ENCODE results near the gene RNF175. TPM values are rescaled to one million over a fixed set of nuclear protein-coding genes. Genes with fewer than 3 reads are reported as not detected.
A peak's percentile ranks its signal among the peaks of the same experiment; 100 is the strongest.

RNF175 gene
- total RNA-seq, 2 donors from 2014 or later, result not detected

GRCh38 chr4:153722036-153722435 is 37.8 kb downstream of the RNF175 start:
- no peak overlapping the region for H3K27ac Mint-ChIP-seq
- H3K4me3 Mint-ChIP-seq, result no peak overlapping the region
- H3K27me3 Mint-ChIP-seq, result peaks cover 14 to 18% of the 10 kb centered on the region in 2 donors
- H3K4me1 Mint-ChIP-seq (ENCODE audit: low read depth in 2 of 2), result no peaks in the 10 kb centered on the region
- ATAC-seq, result no peak
- no peaks in the 10 kb centered on the region for H3K9me3 Mint-ChIP-seq
- H3K36me3 Mint-ChIP-seq, result no peaks in the 10 kb centered on the region
- DNase-seq (ENCODE audit: low spot score), result no peak

- H3K4me3 Mint-ChIP-seq, result no peak overlapping the region
Observed at GRCh38 chr4:153713866-153714646, 45.8 kb downstream of the RNF175 start.

DNA sequence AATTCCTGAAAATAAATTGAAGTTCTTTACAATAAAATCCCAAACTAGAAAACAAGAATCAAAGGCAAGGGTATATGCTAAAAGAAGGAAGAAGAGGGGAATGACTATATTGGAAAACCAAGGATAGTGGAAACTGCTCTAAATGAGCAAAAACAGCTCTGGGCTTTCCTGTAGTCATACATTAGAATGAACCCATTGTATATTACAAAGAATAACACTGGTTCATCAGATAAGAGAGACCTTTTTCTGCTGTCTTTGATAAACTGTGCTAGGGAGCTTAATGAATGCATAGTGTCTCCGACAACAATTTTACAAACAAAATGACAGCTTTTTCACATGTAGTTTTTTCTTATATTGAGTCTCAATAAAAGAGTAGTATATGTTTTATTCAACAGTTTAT is 49.1 kb downstream of the RNF175 start:
- H3K4me1 Mint-ChIP-seq (ENCODE audit: low read depth in 2 of 2), result peaks cover 0 to 3% of the 10 kb centered on the region in 2 donors
- no peaks in the 10 kb centered on the region for H3K9me3 Mint-ChIP-seq
- H3K4me3 Mint-ChIP-seq, result no peak overlapping the region
- no peak for DNase-seq (ENCODE audit: low spot score)
- H3K36me3 Mint-ChIP-seq, result no peaks in the 10 kb centered on the region
- ATAC-seq, result no peak
- peaks cover 9 to 13% of the 10 kb centered on the region in 2 donors for H3K27me3 Mint-ChIP-seq
- no peak overlapping the region for H3K27ac Mint-ChIP-seq

More at GRCh38 chr4:153713866-153714646, 45.8 kb downstream of the RNF175 start:
- DNase-seq (ENCODE audit: low spot score) (no peak), ATAC-seq (no peak)
- H3K9me3 Mint-ChIP-seq, result no peaks in the 10 kb centered on the region
- no peaks in the 10 kb centered on the region for H3K4me1 Mint-ChIP-seq (ENCODE audit: low read depth in 2 of 2)
- no peaks in the 10 kb centered on the region for H3K36me3 Mint-ChIP-seq
- peaks cover 13 to 18% of the 10 kb centered on the region in 2 donors for H3K27me3 Mint-ChIP-seq
- no peak overlapping the region for H3K27ac Mint-ChIP-seq

- Mint-ChIP-seq H3K9me3 (no peaks in the 10 kb centered on the region), H3K4me3 (no peak overlapping the region), H3K27me3 (peaks cover 2 to 4% of the 10 kb centered on the region in 2 donors), H3K36me3 (no peaks in the 10 kb centered on the region), H3K27ac (no peak overlapping the region), H3K4me1 (ENCODE audit: low read depth in 2 of 2) (peaks cover 0 to 3% of the 10 kb centered on the region in 2 donors)
- ATAC-seq, result no peak
- DNase-seq (ENCODE audit: low spot score), result no peak
Observed at GRCh38 chr4:153706519-153706918, 53.3 kb downstream of the RNF175 start.

- Mint-ChIP-seq H3K27me3 (peaks cover 2 to 4% of the 10 kb centered on the region in 2 donors), H3K36me3 (no peaks in the 10 kb centered on the region), H3K9me3 (no peaks in the 10 kb centered on the region), H3K27ac (no peak overlapping the region), H3K4me1 (ENCODE audit: low read depth in 2 of 2) (peaks cover 0 to 3% of the 10 kb centered on the region in 2 donors), H3K4me3 (no peak overlapping the region)
- DNase-seq (ENCODE audit: low spot score), result no peak
- no peak for ATAC-seq
Observed at GRCh38 chr4:153705743-153706468, 53.9 kb downstream of the RNF175 start.

DNA sequence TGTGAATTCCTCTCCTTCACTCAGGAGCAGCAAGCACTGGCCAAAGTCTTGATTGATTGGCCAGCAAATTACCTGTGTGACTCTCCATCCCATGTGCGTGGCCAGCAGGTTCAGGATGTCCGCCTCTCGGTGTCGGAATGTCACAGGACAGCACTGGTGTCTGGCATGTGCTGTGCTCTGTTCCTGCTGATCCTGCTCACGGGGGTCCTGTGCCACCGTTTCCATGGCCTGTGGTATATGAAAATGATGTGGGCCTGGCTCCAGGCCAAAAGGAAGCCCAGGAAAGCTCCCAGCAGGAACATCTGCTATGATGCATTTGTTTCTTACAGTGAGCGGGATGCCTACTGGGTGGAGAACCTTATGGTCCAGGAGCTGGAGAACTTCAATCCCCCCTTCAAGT is 55.3 kb downstream of the RNF175 start:
- peaks cover 2 to 10% of the 10 kb centered on the region in 2 donors for H3K27me3 Mint-ChIP-seq

GRCh38 chr4:153684971-153685371 is 74.9 kb downstream of the RNF175 start:
- ATAC-seq, result peak in 1 of 2 donors; percentile 61
- no peak for DNase-seq (ENCODE audit: low spot score)
- peaks cover 19 to 30% of the 10 kb centered on the region in 2 donors for H3K27me3 Mint-ChIP-seq
- H3K27ac Mint-ChIP-seq, result peak overlapping the region in 1 of 2 donors; percentile 34
- peak overlapping the region; percentile 61 for H3K4me3 Mint-ChIP-seq
- peaks cover 3% of the 10 kb centered on the region for H3K9me3 Mint-ChIP-seq
- H3K4me1 Mint-ChIP-seq (ENCODE audit: low read depth in 2 of 2), result peaks cover 6 to 11% of the 10 kb centered on the region in 2 donors
- peaks cover 10% of the 10 kb centered on the region for H3K36me3 Mint-ChIP-seq

More for the DNA sequence above, 55.3 kb downstream of the RNF175 start:
- DNase-seq (ENCODE audit: low spot score), result no peak
- H3K4me1 Mint-ChIP-seq (ENCODE audit: low read depth in 2 of 2), result peaks cover 0 to 3% of the 10 kb centered on the region in 2 donors
- no peaks in the 10 kb centered on the region for H3K9me3 Mint-ChIP-seq
- H3K4me3 Mint-ChIP-seq, result no peak overlapping the region
- H3K27ac Mint-ChIP-seq, result no peak overlapping the region
- ATAC-seq, result no peak
- H3K36me3 Mint-ChIP-seq, result no peaks in the 10 kb centered on the region

GRCh38 chr4:153684182-153684970 is 75.4 kb downstream of the RNF175 start, which contains the start of gene TLR2:
Gene TLR2 (plus strand): TSS chr4:153684280. CDS start chr4:153702908, 18,628 bp downstream.
- Mint-ChIP-seq H3K36me3 (peaks cover 4% of the 10 kb centered on the region), H3K27ac (peak within 1 kb of the TSS in 1 of 2 donors; percentile 34), H3K9me3 (no peaks in the 10 kb centered on the region), H3K4me1 (ENCODE audit: low read depth in 2 of 2) (peaks cover 6 to 11% of the 10 kb centered on the region in 2 donors), H3K27me3 (peaks cover 19 to 30% of the 10 kb centered on the region in 2 donors), H3K4me3 (peak within 1 kb of the TSS; percentile 73)
- ATAC-seq (peak; percentile 81 to 82), DNase-seq (ENCODE audit: low spot score) (peak; percentile 69)

GRCh38 chr4:153683763-153684181 is 76.1 kb downstream of the RNF175 start:
- H3K27ac Mint-ChIP-seq, result no peak overlapping the region
- H3K27me3 Mint-ChIP-seq, result peaks cover 21 to 33% of the 10 kb centered on the region in 2 donors
- peaks cover 6 to 11% of the 10 kb centered on the region in 2 donors for H3K4me1 Mint-ChIP-seq (ENCODE audit: low read depth in 2 of 2)
- H3K36me3 Mint-ChIP-seq, result no peaks in the 10 kb centered on the region
- H3K9me3 Mint-ChIP-seq, result no peaks in the 10 kb centered on the region
- peak overlapping the region; percentile 73 for H3K4me3 Mint-ChIP-seq
- DNase-seq (ENCODE audit: low spot score), result no peak
- no peak for ATAC-seq

GRCh38 chr4:153679486-153679885 is 80.3 kb downstream of the RNF175 start:
- Mint-ChIP-seq H3K27me3 (peaks cover 26 to 44% of the 10 kb centered on the region in 2 donors), H3K9me3 (peaks cover 5% of the 10 kb centered on the region), H3K36me3 (peaks cover 15% of the 10 kb centered on the region), H3K4me1 (ENCODE audit: low read depth in 2 of 2) (peaks cover 6% of the 10 kb centered on the region in 2 donors), H3K4me3 (no peak overlapping the region), H3K27ac (no peak overlapping the region)
- DNase-seq (ENCODE audit: low spot score) (no peak), ATAC-seq (no peak)

DNA sequence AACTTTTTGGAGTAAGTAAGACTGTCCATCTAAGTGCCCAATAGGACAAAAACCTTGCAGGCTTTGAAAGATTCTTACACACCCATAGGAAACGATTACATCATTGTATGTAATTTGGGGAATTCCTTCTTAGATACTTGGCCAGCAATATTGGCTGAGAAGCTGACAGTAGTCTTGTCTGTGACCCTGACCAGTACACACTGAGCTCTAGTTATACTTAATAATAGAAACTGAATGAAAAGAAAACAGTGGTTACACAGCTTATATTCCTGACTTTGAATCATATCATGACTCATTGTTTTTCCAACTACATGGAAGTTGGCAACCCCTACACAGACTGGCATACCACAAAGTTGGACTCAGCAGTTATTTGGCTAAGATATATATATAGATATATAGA is 82.8 kb downstream of the RNF175 start:
- ATAC-seq (no peak), DNase-seq (ENCODE audit: low spot score) (no peak)
- peaks cover 15% of the 10 kb centered on the region for H3K36me3 Mint-ChIP-seq
- H3K27ac Mint-ChIP-seq, result no peak overlapping the region
- peaks cover 14 to 29% of the 10 kb centered on the region in 2 donors for H3K27me3 Mint-ChIP-seq
- peaks cover 5% of the 10 kb centered on the region for H3K9me3 Mint-ChIP-seq
- H3K4me3 Mint-ChIP-seq, result no peak overlapping the region
- no peaks in the 10 kb centered on the region for H3K4me1 Mint-ChIP-seq (ENCODE audit: low read depth in 2 of 2)

DNA sequence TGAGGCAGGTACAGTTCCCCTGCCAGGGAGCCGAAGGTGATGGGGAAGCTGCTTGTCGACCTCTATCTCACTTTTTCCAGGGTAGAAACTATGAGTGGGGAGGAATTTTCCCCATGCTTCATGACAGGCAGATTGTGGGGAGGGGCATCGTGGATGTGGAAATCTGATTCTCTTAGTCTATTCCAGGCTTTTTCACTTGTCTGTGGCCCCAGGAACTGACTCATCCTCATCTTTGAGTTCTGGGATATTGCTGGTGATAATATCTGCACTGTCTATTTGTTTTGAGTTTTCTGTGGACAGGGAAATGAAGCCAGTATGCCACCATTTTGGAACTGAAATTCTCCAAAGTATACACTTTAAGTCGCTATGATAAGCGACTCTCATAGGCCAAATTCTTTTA is 83.3 kb downstream of the RNF175 start:
- DNase-seq (ENCODE audit: low spot score), result no peak
- Mint-ChIP-seq H3K4me3 (no peak overlapping the region), H3K9me3 (peaks cover 5% of the 10 kb centered on the region), H3K36me3 (peaks cover 15% of the 10 kb centered on the region), H3K27me3 (peaks cover 15 to 32% of the 10 kb centered on the region in 2 donors), H3K27ac (no peak overlapping the region), H3K4me1 (ENCODE audit: low read depth in 2 of 2) (no peaks in the 10 kb centered on the region)
- ATAC-seq, result no peak

DNA sequence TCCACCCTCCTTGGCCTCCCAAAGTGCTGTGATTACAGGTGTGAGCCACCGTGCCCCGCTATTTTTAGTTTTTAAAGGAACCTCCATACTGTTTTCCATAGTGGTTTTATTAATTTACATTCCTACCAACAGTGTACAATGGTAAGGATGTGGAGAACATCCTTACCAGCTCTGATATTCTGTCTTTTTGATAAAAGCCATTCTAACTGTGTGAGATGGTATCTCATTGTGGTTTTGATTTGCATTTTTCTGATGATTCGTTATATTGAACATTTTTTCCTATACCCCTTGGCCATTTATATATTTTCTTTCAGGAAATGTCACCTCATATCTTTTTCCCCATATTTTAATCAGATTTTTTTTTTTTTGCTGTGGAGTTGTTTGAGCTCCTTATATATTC is 90.0 kb downstream of the RNF175 start:
- no peaks in the 10 kb centered on the region for H3K9me3 Mint-ChIP-seq
- H3K4me1 Mint-ChIP-seq (ENCODE audit: low read depth in 2 of 2), result no peaks in the 10 kb centered on the region
- no peak overlapping the region for H3K4me3 Mint-ChIP-seq
- ATAC-seq, result no peak
- peaks cover 1% of the 10 kb centered on the region for H3K36me3 Mint-ChIP-seq
- DNase-seq (ENCODE audit: low spot score), result no peak
- no peak overlapping the region for H3K27ac Mint-ChIP-seq
- H3K27me3 Mint-ChIP-seq, result peaks cover 22 to 34% of the 10 kb centered on the region in 2 donors

Measured in natural killer cell treated with Interleukin-12 subunit alpha and Interleukin-12 subunit beta and Interleukin-15 and Interleukin-18, amount 100 ng/mL, for 72 hours (primary cell).